Stimulated activated CD4-positive, alpha-beta T cell treated with anti-CD3 and anti-CD28 coated beads, Interleukin-1b, Interleukin-23, amount 100 ng/mL, for 24 hours (primary cell): Measurements from ENCODE around the gene PI4KA.
A peak's percentile ranks its signal among the peaks of the same experiment; 100 is the strongest.

ENCODE experiments used
- DNase-seq, 4 experiments: peaks; one replicate each; pipeline ENCODE4 v3.0.0-alpha.2; 2020; ENCODE audit warnings: low read depth in 4 of 4, low spot score in 1 of 4

Gene PI4KA

DNA sequence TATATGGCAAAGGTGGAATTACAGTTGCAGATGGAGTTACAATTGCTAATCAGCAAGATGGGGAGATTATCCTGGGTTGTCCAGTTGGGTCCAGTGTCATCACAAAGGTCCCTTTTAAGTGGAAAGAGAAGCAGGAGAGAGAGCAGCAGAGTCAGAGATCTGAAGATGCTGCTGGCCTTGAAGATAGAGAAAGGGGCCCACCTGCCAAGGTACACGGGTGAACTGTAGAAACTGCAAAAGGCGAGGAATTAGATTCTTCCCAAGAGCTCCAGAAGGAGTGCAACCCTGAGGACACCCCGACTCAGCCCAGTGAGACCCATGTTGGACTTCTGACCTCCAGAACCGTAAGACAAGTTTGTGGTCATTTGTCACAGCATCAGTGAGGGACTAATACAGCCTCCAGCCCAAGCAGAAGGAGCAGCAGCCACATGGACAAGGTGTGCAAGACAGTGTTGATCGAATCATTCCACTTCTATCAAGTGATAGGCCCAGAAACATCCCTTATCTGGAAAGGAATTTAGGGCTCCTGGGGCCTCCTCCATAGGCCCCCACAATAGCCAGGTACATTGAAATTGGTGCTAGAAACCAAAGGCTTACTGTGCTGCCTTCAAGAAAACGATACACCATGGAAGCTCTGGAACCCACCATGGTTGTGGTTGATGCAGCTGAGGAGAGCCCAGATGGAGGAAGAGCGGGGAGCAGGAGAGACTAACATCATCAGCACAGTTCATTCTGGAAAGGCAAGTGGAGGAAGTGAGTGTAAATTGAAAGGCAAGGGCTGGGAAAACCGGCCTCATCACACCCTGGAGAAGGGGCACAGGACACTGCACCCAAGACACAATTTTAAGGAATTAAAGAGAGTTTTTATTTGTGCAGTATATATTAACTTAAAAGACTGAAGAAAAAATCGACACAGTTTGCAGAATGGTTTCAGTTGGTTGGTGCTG lies 23.5 kb upstream of the PI4KA start:
- no peak for DNase-seq

DNA sequence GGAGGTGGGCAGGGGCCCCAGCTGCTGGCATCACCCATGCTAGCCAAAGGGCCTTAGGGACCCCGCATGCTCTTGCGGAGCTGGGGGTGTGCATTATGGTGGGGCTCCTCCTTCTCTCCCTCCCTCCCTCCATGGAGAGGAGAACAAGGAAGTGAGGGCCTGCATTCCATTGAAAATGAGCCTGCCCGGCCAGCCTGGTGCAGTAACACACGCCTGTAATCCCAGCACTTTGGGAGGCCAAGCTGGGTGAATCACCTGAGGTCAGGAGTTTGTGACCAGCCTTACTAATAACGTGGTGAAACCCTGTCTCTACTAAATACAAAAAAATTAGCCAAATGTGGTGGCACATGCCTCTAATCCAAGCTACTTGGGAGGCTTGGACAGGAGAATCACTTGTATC lies 22.6 kb upstream of the PI4KA start:
- no peak for DNase-seq

DNA sequence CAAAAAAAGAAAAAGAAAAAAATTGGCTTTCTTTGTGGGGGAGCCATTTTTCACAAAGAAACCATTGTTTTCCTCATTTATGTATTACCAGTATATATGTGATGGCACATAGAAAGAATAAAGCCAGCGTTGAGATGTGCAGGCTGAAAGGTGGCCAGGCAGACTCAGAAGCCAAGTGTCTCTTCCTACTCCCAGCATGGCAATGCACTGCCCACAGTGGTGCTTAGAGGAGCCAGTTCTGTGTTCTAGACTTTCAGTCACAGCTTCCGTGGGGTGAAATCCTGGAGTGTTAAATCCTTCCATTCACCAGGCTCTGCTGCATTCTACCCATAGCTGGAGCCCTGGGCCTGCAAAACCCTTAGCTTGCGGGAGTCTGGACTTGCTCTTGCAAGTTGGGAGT lies 19.1 kb upstream of the PI4KA start:
- no peak for DNase-seq

DNA sequence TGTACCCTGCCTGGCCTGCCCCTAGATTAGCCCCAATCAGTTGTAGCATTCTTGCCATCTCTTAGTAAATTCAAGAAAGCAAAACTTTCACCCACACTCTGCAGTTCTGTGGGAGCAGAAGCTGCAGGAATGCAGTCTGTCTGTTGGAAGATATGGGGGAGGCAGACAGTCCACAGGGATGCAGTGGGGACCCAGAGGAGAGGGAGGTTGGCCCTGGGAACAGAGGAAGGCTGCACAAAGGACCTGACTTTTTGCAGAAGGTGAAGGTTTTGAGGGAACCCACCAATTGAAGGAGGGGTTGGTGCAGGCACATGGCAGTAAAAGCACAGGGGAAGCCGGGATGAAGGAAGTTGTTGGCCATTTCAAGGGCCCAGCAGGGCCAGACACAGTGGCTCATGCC lies 16.7 kb upstream of the PI4KA start:
- no peak for DNase-seq

DNA sequence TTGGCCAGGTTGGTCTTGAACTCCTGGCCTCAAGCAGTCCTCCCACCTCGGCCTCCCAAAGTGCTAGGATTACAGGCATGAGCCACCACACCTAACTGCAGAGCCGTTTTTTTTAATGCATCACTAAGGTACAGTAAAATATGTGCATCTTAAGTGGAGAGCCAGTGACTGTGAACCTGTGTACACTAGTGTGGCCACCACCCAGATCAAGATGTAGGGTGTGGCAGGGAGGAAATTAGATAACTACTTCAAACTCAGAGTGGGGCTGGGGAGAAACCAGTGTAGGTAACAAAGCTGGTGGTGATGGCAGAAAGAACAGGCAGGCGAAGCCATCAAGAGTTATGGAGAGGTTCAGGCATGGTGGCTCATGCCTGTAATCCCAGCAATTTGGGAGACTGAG lies 14.6 kb upstream of the PI4KA start:
- DNase-seq, result no peak

DNA sequence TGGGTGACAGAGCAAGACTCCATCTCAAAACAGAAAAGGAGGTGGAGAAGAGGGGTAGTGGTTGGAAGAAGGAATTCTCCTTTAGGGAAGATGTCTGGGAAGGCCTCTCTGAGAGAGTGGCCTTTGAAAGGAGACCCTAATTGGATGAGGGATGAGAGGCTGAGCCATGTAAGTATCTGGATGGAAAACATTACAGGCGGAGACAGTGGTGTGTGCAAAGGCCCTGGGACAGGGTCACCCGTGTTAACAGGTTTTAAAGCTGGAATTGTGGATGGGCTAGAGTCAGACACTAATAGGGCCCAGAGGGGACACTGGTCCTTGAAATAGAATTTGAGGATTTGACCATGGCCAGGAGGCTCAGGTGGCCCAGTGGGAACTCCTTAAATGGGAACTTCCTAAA lies 10.6 kb upstream of the PI4KA start:
- DNase-seq, result no peak

DNA sequence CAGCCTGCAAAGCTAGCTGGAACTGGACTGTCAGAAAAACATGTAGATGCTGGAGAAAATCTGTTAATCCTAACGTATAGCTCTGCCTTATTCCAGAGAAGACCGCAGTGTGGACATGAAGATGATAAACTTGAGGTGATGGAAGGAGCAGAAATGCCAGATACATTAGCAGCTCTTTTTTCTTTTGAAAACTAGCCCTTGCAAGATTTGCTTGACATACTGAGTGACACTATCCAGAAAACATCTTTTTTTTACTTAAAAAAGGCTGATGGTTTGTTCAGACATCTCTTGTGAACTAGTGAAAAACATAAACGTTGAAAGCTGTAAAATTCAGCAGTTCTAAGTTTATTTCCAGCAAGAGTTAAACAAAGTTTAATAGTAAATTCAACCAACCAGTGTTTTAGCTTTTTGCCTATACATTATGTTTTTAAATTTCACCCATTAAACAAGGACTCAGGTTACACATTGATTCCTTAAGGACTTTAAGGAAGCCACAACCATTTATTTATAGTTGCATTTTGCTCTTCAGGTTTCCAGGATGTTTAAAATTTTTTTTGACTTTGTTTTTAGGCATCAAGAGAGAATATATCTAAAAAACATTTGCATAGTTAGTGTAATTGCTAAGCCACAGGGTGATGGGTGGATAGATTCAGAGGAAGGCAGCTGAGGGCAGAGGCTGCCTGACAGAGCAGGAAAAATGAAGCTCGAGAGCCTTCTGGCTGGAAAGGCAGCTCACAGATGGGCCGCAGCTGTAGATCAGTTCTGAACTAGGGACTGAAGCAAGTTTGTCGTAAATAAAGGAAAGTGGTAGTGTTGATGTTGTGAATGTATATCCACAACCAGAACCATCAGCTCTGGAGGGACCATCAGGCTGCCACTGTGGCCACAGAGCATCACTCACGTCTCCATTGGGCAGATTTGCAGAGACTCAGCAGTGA lies 9.7 kb upstream of the PI4KA start:
- no peak for DNase-seq

DNA sequence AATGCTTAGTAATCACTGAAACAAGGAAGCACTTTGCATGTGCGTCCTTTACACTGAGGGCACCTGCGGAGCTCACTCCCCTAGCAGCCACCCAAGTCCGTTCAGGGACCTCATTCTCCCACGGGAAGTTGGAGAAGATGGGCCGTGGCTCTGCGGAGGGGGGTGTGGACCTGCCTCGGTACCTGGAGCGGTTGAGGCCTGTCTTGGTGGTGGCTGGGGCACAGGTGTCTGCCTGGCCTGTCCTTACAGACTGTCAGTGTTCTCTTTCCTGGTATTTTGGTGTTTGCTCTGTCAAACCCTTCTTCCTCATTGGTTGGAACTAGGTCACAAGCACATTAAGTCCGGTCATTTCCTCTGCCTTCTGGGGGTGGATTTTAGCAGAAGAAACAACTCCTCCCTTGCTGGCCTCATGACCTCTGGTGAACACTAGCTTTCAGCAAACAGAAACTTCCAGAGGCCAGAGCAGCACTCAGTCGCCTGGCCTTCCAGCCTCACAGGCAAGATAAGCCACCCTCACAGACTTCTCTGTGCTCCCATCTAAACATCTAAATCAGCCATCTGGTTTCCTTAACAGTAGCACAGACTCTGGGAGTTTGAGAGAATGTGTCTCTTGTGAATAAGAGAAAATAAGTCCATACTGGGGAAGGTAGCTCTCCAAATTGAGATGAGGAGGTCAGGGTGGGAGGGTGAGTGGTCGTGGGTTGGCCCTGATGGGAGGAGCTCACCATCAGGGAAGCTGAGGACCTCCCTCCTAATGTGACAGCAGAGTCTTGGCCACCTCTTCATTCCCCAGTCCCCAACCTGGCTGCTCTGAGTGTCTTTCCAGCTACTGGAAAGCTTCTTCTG lies 8.8 kb upstream of the PI4KA start:
- DNase-seq, result no peak

DNA sequence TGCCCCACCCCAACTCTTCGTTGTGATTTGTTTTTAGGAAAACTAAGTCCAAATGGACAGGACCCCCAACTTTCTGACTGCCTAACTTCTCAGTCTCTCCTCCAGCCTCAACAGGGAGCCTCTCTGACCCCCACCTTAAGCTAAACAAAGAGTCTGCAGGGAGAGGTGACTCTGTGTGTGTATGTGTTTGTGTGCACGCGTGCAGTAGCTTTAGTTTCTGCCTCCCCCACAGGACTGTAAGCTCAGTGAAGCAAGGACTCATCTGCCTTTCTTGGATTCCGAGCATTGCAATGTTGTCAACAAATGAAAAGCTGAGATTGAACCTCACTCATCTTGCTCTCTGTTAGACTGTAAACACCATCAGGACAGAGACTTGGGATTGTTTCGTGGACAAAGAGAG lies 8.1 kb upstream of the PI4KA start:
- no peak for DNase-seq

DNA sequence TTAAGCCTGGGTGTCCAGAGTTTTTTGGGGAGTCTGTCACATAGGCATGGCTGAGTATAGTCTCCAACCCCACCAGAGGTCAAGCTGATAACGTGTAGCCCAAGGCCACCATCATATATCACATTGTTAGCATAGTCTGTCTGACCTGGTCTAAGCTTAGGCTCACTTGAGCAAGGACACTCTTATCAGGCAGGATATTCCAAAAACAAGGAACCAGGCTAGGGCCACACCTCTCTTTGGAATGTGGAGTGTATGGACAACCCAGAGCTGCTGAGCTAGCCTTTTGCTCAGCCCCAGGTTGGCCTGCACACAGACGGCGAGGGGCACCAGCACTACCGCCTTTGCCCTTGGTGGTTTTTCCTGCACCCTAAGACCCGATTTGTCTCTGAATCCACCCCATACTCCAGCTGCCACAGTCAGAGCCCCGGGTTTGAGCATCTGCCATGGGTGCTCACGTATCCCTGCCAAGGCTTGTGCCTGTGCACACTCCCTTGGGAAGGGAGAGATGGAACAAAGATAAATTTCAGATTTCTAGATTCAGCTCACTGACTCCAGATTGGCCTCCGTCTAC lies 7.3 kb upstream of the PI4KA start:
- DNase-seq, result no peak

DNA sequence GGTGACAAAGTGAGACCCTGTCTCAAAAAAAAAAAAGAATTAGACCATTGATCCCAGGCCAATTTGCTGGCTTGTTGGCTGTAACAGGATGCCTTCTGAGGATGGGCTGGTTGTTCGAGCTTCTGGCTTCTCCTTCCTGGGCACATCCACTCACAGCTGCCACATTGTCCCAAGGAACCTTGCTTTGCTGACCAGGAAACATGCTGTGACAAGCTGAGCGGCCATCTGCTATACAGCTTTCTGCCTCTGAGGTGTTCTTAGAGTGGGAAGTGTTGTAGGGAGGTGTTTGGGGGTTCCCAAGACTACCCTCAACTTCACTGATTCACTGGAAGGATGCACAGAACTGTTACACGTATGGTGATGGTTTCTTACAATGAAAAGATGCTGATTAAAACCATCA lies 6.7 kb upstream of the PI4KA start:
- no peak for DNase-seq

DNA sequence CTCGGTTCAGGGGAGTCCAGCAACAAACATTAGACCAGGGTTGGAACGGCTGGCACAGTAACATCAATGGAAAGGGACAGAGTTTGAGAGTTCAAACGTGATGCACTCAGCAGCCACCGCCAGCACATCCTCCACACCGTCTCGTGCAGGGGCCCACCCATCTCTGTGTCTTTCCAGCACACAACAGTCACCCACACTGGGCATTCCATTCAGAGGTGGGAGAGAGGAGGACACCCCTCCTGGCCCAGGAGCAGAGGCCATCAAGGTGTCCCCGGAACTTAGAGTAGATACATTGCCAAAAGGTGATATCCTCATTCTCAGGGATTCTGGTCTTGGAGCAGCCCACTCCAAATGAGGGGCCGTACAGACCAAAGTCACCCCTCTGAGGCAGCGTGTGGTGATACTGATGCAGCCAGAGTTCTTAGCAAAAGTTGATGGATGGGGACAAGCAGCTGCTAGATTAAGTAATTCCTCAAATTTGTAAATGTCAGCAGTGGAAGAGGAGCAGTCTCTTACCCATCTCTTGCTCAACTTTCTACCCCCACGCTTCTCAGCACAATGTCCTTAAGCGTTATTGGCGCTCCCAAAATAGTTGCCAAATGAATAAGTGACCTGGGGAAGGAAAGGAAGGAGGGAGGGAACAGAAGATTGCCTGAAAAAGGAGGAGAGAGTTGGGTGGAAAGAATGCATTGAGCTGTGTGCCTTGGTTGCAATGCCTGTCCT lies 5.7 kb upstream of the PI4KA start:
- no peak for DNase-seq

DNA sequence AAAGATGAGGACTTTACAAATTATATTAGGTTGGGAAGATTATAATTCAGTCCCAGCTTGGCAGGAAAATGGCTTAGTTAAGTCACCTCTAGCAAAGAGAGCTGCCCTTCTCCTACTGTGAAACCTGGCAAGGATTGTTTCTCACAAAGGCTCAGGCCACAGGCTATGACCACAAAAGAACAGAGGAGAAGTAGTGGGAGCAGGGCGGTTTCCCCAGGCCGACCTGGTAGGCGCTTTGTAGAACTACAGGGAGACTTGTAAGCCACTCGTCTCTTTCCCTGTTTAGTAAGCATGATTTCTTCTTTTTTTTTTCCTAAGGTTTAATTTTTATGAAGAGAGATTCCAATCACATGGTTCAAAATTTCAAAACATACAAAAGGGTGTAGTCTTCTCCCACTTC lies 4.8 kb upstream of the PI4KA start:
- no peak for DNase-seq

DNA sequence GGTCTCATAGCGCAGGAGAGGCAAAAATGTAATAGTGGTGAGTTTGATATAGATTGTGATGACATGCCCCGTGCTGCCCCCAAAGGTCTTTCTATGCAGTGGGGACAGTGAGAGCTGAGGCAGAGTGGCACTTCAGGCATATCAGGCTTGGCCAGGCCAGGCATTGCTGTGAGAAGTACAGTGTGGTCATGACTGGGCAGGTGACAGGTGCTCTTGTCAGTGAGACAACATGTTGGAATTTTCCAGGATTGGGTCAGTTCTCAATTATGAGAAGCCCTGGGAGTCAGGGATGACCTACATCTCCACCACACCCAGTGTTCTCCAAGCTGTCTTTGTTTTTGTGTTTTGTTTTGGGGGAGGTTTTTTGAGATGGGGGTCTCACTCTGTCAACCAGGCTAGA lies 3.9 kb upstream of the PI4KA start:
- DNase-seq, result no peak

DNA sequence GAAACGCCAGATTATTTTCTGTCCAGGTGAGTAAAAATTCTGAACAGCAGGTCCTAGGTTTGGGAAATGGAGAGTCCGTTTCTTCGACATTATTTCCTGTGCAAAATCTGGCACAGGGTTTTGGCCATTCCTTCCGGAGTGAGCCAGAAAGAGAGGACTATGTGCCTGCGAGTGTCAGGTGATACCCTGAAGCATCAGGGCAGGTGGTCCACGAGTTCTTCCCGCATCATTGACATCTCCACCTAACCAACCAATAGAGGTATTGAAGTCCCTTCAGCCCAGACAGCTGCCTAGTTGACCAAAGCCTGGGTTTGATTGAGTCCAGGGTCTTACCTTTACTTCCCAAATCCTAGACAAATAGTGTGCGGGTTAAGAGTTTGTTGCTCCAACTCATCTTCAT lies 1.0 kb upstream of the PI4KA start:
- no peak for DNase-seq

DNA sequence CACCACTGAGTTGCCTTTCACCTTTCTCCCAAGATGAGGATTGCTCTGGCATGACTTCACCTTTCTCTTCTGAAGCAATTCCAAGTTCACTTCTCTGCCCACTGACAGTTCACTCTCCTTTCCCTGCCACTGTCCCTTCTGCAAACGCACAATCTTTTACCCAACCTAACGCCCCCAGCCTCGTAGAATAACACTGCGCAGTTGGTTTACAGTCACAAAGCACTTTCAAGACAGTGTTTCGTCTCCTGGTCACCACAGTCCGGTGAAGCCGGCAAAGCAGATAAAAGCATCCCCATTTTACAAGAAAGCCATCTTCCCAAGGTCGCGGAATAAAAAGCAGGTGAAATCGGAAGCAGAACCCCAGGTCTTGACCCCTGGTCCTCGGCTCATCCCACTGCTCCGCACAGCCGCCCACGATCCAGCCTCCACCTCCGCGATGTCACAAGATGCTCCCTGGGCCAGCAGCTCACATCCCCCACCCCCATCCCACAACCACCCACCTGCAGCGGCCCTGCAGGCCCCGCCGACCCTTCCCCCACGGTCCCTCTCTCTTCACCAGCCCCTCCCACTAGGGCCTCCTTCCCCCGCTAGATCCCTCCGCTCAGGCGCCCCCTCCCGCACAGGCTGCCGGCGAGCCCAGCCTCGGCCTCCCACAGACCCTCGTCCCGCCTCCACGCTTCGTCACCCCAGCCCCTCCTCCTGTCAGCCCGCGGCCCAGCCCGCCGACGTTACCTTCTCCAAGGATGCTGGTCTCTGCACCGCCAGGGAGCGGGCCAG lies 585 bp downstream of the PI4KA start:
- peak; percentile 54 to 83 (median 68) for DNase-seq

DNA sequence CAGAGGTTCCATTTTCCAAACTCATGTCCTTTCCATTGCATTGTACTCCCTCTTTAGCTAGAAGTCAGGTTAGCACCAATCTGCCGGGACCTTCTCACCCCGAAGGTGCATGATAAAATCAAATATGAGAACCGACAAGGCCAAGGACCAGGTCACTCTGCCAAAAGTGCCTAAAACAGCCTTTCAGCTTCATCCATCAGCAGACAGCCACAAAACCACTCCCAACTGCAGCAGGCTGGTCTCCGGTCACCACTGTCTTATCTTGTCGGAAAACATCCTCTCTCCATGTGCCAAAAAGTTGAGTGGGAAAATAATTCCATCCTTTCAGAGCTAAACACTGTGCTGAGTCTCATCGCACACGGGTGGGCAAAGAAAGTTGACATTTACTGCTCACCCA lies 1.4 kb downstream of the PI4KA start:
- no peak for DNase-seq

DNA sequence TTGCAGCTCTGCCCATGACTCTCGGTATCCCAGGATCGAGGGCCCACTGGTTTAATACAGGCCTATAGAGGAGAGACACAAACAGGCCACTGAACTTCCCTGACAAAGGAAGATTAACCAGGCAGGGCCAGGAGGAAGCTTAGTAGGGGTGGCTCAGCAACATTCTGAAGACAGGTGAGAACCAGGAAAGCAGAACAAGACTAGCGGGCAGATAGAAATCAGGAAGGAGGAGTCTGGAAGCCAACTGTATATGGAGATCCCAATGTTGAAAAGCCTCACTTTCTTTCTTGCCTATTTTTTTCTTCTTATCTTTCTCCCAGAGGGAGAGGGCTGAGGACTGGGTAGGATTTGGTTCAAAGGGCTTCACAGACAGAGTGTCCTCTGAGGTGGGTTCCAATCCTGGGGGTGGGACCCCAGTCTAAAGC lies 5.4 kb downstream of the PI4KA start:
- DNase-seq, result no peak

DNA sequence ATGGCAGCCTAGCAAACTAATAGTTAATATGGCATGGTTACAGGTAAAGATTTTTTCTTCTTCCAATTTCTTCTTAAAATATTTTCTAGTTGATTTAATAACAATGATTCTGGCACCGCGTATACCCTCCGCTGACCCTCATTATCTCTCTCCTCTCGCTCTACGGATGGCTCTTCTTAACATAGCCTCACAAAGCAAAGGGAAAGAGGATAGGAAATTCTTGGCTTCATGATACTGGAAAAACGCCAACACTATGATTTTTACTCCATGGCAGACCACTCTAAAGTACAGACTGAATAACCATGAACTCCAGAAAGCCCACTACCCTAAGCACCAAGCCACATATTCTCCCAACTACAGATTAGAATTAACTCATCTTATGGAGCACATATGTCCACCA lies 6.1 kb downstream of the PI4KA start:
- no peak for DNase-seq
